ENCODE measurements around the gene SDK2. TPM values are rescaled to one million over a fixed set of nuclear protein-coding genes. Genes with fewer than 3 reads are reported as not detected.

SDK2 gene
- total and polyA plus RNA-seq, 2 experiments from 2014 or later: 0.74 to 5.1 TPM

- Histone ChIP-seq H4K20me1 (replicated peaks; ENCODE audit: insufficient read depth) (no peaks in the 10 kb centered on the region), H3K27me3 (ENCODE audit: insufficient read depth) (no peaks in the 10 kb centered on the region), H3F3A (replicated peaks; ENCODE audit: low read depth) (peaks cover 7% of the 10 kb centered on the region; the same call in 1 of the 2 replicates), H3K79me2 (replicated peaks; ENCODE audit: insufficient read depth) (no peaks in the 10 kb centered on the region), H3K27ac (ENCODE audit: low read depth) (no peak overlapping the region), H3K36me3 (ENCODE audit: insufficient read depth) (peaks cover 3% of the 10 kb centered on the region; the same call in 1 of the 2 replicates), H3K4me2 (no peak overlapping the region), H3K4me3 (no peak overlapping the region), H3K9me2 (ENCODE audit: insufficient read depth) (no peaks in the 10 kb centered on the region), H2AFZ (no peak overlapping the region), H3K4me1 (ENCODE audit: insufficient read depth) (peaks cover 41% of the 10 kb centered on the region)
- Mint-ChIP-seq H3K27ac (no peak overlapping the region), H3K4me1 (peaks cover 38% of the 10 kb centered on the region), H3K36me3 (ENCODE audit: low read depth) (peaks cover 14% of the 10 kb centered on the region), H3K9me3 (peaks cover 16% of the 10 kb centered on the region), H3K27me3 (ENCODE audit: insufficient read depth, low read depth, poor library complexity) (peaks cover 6% of the 10 kb centered on the region), H3K4me3 (no peak overlapping the region)
- TF ChIP-seq STAT1 (IDR thresholded peaks at IDR 0.05; ENCODE audit: unreplicated experiment) (no peak), POLR2AphosphoS5 (IDR thresholded peaks at IDR 0.05; ENCODE audit: low read depth) (no peak), EZH2 (IDR thresholded peaks at IDR 0.05; ENCODE audit: low read depth, unreplicated experiment) (no peak), JUNB (IDR thresholded peaks at IDR 0.05; ENCODE audit: unreplicated experiment) (no peak), EZH2phosphoT487 (IDR thresholded peaks at IDR 0.05; ENCODE audit: unreplicated experiment) (no peak), ZNF114 (CRISPR knock-in tag; IDR thresholded peaks at IDR 0.05) (no peak), ZNF462 (CRISPR knock-in tag; IDR thresholded peaks at IDR 0.05) (no peak)
- TF ChIP-seq, protein P1, sequence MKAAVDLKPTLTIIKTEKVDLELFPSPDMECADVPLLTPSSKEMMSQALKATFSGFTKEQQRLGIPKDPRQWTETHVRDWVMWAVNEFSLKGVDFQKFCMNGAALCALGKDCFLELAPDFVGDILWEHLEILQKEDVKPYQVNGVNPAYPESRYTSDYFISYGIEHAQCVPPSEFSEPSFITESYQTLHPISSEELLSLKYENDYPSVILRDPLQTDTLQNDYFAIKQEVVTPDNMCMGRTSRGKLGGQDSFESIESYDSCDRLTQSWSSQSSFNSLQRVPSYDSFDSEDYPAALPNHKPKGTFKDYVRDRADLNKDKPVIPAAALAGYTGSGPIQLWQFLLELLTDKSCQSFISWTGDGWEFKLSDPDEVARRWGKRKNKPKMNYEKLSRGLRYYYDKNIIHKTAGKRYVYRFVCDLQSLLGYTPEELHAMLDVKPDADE (IDR thresholded peaks at IDR 0.05): no peak
- ATAC-seq (no peak), DNase-seq (ENCODE audit: low spot score) (no peak)
These were observed 26.7 kb downstream of the SDK2 start for GRCh38 chr17:73617501-73617900.
